Measurements from ENCODE around the gene MOB2.
"Not testable (repeated sequence)": the region's sequence is repeated elsewhere in the genome, so short reads cannot be mapped to it uniquely, and the experiment has no call there.

The MOB2 gene

DNA sequence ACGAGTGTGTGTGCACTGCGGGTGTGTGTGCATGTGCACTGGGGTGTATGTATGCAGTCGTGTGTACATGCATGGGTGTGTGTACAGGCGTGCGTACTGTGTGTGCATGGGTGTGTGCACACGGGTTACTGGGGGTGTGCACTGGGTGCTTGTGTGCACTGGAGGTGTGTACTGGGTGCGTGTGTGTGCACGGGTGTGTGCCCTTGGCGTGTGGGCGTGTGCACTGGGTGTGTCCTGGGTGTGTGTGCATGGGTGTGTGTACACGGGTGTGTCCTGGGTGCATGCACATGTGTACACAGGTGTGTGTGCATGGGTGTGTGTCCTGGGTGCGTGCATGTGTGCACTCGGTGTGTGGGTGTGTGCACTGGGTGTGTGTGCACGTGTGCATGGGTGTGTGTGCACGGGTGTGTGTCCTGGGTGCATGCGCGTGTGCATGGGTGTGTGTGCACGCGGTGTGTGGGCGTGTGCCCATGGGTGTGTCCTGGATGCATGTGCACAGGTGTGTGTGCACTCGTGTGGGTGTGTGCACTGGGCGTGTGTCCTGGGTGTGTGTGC, 57.7 kb downstream of the MOB2 start:
- no peaks in the 10 kb centered on the region for H3K9me3 ChIP-seq (ENCODE audit: insufficient read depth, low read length)
- no peak overlapping the region for H2AFZ ChIP-seq (ENCODE audit: low read depth, low read length)
- H4K20me1 ChIP-seq (ENCODE audit: insufficient read depth, low read length) = no peaks in the 10 kb centered on the region
- H3K79me2 ChIP-seq (ENCODE audit: low read length) = no peaks in the 10 kb centered on the region
- no peaks in the 10 kb centered on the region for H3K27me3 ChIP-seq (ENCODE audit: low read depth, low read length)
- H3K27ac ChIP-seq (ENCODE audit: low read length) = no peak overlapping the region
- H3K4me2 ChIP-seq (ENCODE audit: low read length) = no peak overlapping the region
- H3K4me3 ChIP-seq (ENCODE audit: low read length) = no peak overlapping the region
- no peaks in the 10 kb centered on the region for H3K4me1 ChIP-seq (ENCODE audit: low read length)
- TF ChIP-seq EZH2phosphoT487 (IDR thresholded peaks at IDR 0.05; ENCODE audit: low read depth) = no peak
- TF ChIP-seq, protein P1, sequence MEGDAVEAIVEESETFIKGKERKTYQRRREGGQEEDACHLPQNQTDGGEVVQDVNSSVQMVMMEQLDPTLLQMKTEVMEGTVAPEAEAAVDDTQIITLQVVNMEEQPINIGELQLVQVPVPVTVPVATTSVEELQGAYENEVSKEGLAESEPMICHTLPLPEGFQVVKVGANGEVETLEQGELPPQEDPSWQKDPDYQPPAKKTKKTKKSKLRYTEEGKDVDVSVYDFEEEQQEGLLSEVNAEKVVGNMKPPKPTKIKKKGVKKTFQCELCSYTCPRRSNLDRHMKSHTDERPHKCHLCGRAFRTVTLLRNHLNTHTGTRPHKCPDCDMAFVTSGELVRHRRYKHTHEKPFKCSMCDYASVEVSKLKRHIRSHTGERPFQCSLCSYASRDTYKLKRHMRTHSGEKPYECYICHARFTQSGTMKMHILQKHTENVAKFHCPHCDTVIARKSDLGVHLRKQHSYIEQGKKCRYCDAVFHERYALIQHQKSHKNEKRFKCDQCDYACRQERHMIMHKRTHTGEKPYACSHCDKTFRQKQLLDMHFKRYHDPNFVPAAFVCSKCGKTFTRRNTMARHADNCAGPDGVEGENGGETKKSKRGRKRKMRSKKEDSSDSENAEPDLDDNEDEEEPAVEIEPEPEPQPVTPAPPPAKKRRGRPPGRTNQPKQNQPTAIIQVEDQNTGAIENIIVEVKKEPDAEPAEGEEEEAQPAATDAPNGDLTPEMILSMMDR (IDR thresholded peaks at IDR 0.05; ENCODE audit: low read depth, low read length) = no peak
- no peaks in the 10 kb centered on the region for H3K36me3 ChIP-seq (replicated peaks; ENCODE audit: low read depth, low read length)
- H3K9ac ChIP-seq (ENCODE audit: low read length) = no peak overlapping the region

DNA sequence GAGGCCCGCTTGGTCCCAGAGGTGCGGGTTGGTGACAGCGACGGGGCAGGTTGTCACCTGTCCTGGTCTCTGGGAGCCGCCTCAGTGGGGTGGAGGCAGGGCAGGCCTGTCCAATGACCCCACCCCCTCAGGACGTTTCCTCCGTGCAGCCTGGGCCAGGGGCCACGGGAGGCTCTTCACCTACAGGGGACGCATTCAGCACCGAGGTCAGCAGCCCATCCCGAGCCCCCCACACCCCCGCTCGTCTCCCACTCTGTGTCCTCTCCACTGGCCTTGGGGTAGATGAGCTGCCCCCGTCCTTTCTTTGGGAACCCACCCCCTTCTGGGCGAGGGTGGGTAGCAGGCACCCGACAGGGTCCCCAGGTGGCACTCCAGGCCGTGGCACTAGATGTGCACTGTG, 61.1 kb downstream of the MOB2 start:
- Histone ChIP-seq H3K4me3 (ENCODE audit: low read length) (no peak overlapping the region), H4K20me1 (ENCODE audit: insufficient read depth, low read length) (no peaks in the 10 kb centered on the region), H3K27ac (ENCODE audit: low read length) (no peak overlapping the region), H3K9me3 (ENCODE audit: insufficient read depth, low read length) (no peaks in the 10 kb centered on the region), H3K4me2 (ENCODE audit: low read length) (no peak overlapping the region), H2AFZ (ENCODE audit: low read depth, low read length) (no peak overlapping the region), H3K27me3 (ENCODE audit: low read depth, low read length) (no peaks in the 10 kb centered on the region), H3K4me1 (ENCODE audit: low read length) (no peaks in the 10 kb centered on the region), H3K36me3 (replicated peaks; ENCODE audit: low read depth, low read length) (no peaks in the 10 kb centered on the region), H3K79me2 (ENCODE audit: low read length) (no peaks in the 10 kb centered on the region), H3K9ac (ENCODE audit: low read length) (no peak overlapping the region)
- TF ChIP-seq EZH2phosphoT487 (IDR thresholded peaks at IDR 0.05; ENCODE audit: low read depth) = no peak
- TF ChIP-seq, protein P1 (IDR thresholded peaks at IDR 0.05; ENCODE audit: low read depth, low read length) = no peak

DNA sequence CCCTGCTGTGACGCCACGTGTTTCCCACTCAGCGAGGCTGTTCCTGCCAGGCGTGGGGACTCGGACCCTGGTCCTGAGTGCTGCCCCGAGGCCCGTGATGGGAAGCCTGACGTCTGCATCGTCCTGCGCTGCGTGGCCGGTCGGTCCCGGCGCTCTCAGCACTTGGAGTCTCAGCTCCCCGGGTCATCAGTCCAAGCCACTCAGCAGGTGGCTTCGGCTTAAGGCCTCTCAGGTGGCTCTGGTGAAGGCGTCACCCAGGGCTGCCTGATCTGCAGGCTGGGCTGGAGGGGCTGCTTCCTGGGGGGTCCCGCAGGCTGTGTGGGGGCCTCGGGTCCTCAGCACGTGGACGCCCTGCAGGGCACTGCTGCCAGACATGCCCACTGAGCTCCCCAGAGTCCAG, 61.6 kb downstream of the MOB2 start:
- H3K4me1 ChIP-seq (ENCODE audit: low read length) = no peaks in the 10 kb centered on the region
- H3K4me3 ChIP-seq (ENCODE audit: low read length) = no peak overlapping the region

DNA sequence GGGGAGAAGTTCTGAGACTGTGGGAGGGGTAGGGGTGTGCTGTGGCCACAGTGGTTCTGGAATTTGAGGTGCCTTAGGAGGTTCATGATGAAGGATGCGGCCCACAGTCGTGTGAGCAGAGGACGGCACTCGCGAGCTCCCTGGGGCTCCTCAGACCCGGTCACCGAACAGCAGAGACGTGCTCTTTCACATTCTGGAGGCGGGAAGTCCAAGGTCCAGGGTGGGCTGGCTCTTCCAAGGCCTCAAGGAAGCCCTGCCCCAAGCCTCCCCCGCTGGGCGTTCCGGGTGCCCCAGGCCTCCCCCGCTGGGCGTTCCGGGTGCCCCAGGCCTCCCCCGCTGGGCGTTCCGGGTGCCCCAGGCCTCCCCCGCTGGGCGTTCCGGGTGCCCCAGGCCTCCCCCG, 63.2 kb downstream of the MOB2 start:
- H3K4me2 ChIP-seq (ENCODE audit: low read length); H3K9me3 ChIP-seq (ENCODE audit: insufficient read depth, low read length); H4K20me1 ChIP-seq (ENCODE audit: insufficient read depth, low read length); H2AFZ ChIP-seq (ENCODE audit: low read depth, low read length); H3K9ac ChIP-seq (ENCODE audit: low read length); H3K79me2 ChIP-seq (ENCODE audit: low read length); H3K36me3 ChIP-seq (replicated peaks; ENCODE audit: low read depth, low read length); H3K4me3 ChIP-seq (ENCODE audit: low read length); H3K27me3 ChIP-seq (ENCODE audit: low read depth, low read length); H3K4me1 ChIP-seq (ENCODE audit: low read length); H3K27ac ChIP-seq (ENCODE audit: low read length): not testable (repeated sequence)

More for the DNA sequence above, 61.6 kb downstream of the MOB2 start:
- Histone ChIP-seq H3K79me2 (ENCODE audit: low read length) (no peaks in the 10 kb centered on the region), H3K9ac (ENCODE audit: low read length) (no peak overlapping the region), H2AFZ (ENCODE audit: low read depth, low read length) (no peak overlapping the region), H3K36me3 (replicated peaks; ENCODE audit: low read depth, low read length) (no peaks in the 10 kb centered on the region), H4K20me1 (ENCODE audit: insufficient read depth, low read length) (no peaks in the 10 kb centered on the region), H3K9me3 (ENCODE audit: insufficient read depth, low read length) (no peaks in the 10 kb centered on the region), H3K4me2 (ENCODE audit: low read length) (no peak overlapping the region), H3K27ac (ENCODE audit: low read length) (no peak overlapping the region), H3K27me3 (ENCODE audit: low read depth, low read length) (no peaks in the 10 kb centered on the region)
- TF ChIP-seq, protein P1 (IDR thresholded peaks at IDR 0.05; ENCODE audit: low read depth, low read length) = no peak
- no peak for TF ChIP-seq EZH2phosphoT487 (IDR thresholded peaks at IDR 0.05; ENCODE audit: low read depth)

Data from OCI-LY3 (cell line).